IMR-90 (cell line): ENCODE results near the gene ARHGEF12. TPM values are rescaled to one million over a fixed set of nuclear protein-coding genes. Genes with fewer than 3 reads are reported as not detected.

ENCODE experiments used
- ATAC-seq: fragments of 200-7000 bp; cut with Tn5 transposase; 2 replicates; pipeline ENCODE4 v1.9.1; 2020; ENCODE audit warnings: low read depth, mild to moderate bottlenecking, moderate library complexity
- BruUV-seq: library from RNA; stranded (reverse); fragments of 400-500 nt; replicated peaks from 2 replicates; lab custom pipeline; 2021; lab: Mats Ljungman, UMichigan
- CTCF ChIA-PET: fragments of 300-600 bp; formaldehyde crosslinking; extraction: SDS; loops from one replicate; lab custom pipeline; 2021; ENCODE audit warnings: antibody characterized with exemption; lab: Yijun Ruan, JAX
- POLR2A ChIA-PET: fragments of 300-600 bp; sonication (Branson Sonifier 250); formaldehyde crosslinking; loops from one replicate; lab custom pipeline; 2022; ENCODE audit warnings: antibody characterized with exemption; ENCODE audit not compliant: unreplicated experiment; lab: Charles Lee
- DNase-seq: peaks from one replicate; pipeline ENCODE4 v3.0.0; 2013
- H2AFZ ChIP-seq: replicated peaks from 2 replicates; pipeline ENCODE3; 2013; ENCODE audit warnings: low read length, mild to moderate bottlenecking; ENCODE audit not compliant: poor library complexity
- H2AK5ac ChIP-seq: 2 replicates; pipeline ENCODE4 v1.6.1; 2013; ENCODE audit warnings: low read depth, low read length, inconsistent platforms
- H2AK9ac ChIP-seq: replicated peaks from 2 replicates; pipeline ENCODE3; 2013; ENCODE audit warnings: mild to moderate bottlenecking, low read depth, low read length, moderate library complexity; ENCODE audit not compliant: poor library complexity
- H2BK120ac ChIP-seq: 2 replicates; pipeline ENCODE4 v1.6.1; 2013; ENCODE audit warnings: low read depth, low read length, inconsistent platforms
- H2BK15ac ChIP-seq: 3 replicates; pipeline ENCODE4 v1.6.1; 2013; ENCODE audit warnings: low read depth, low read length, inconsistent platforms
- H2BK20ac ChIP-seq: 2 replicates; pipeline ENCODE4 v1.6.1; 2013; ENCODE audit warnings: low read depth, mild to moderate bottlenecking, inconsistent platforms, low read length, moderate library complexity
- H2BK5ac ChIP-seq: 2 replicates; pipeline ENCODE4 v1.6.1; 2013; ENCODE audit warnings: mild to moderate bottlenecking, low read depth, low read length, inconsistent platforms; ENCODE audit not compliant: poor library complexity, severe bottlenecking
- H3K14ac ChIP-seq: replicated peaks from 2 replicates; pipeline ENCODE4 v1.6.1; 2013; ENCODE audit warnings: low read depth, low read length, inconsistent platforms
- H3K18ac ChIP-seq: 2 replicates; pipeline ENCODE4 v1.6.1; 2013; ENCODE audit warnings: low read depth, low read length, control low read depth
- H3K23ac ChIP-seq: 2 replicates; pipeline ENCODE4 v1.6.1; 2013; ENCODE audit warnings: low read depth, low read length, inconsistent platforms
- H3K27ac ChIP-seq: 2 replicates; pipeline ENCODE4 v1.5.1; 2013; ENCODE audit warnings: mild to moderate bottlenecking, control low read depth, low read length; ENCODE audit not compliant: insufficient read depth
- H3K27me3 ChIP-seq: 2 replicates; pipeline ENCODE4 v1.6.1; 2013; ENCODE audit warnings: low read length; ENCODE audit not compliant: control insufficient read depth, insufficient read depth
- H3K36me3 ChIP-seq: 2 replicates; pipeline ENCODE4 v1.6.1; 2013; ENCODE audit warnings: low read length, mixed read lengths; ENCODE audit not compliant: control insufficient read depth, insufficient read depth
- H3K4ac ChIP-seq: 2 replicates; pipeline ENCODE4 v1.6.1; 2013; ENCODE audit warnings: low read depth, low read length, inconsistent platforms
- H3K4me1 ChIP-seq: 2 replicates; pipeline ENCODE4 v1.6.1; 2013; ENCODE audit warnings: low read length, mixed read lengths; ENCODE audit not compliant: control insufficient read depth, insufficient read depth
- H3K4me2 ChIP-seq: 2 replicates; pipeline ENCODE4 v1.6.1; 2013; ENCODE audit warnings: low read depth, mild to moderate bottlenecking, control low read depth, low read length, moderate library complexity
- H3K4me3 ChIP-seq: 2 replicates; pipeline ENCODE4 v1.5.1; 2013; ENCODE audit warnings: low read depth, mild to moderate bottlenecking, control low read depth, low read length, moderate library complexity; ENCODE audit not compliant: insufficient read depth
- H3K56ac ChIP-seq: 2 replicates; pipeline ENCODE4 v1.6.1; 2013; ENCODE audit warnings: low read length, inconsistent platforms; ENCODE audit not compliant: insufficient read depth; ENCODE audit errors: extremely low read depth
- H3K79me1 ChIP-seq, 2 experiments: 2 replicates each; pipeline ENCODE4 v1.6.1; 2013; ENCODE audit warnings: low read length in 2 of 2, inconsistent platforms in 1 of 2, low read depth in 1 of 2
- H3K9ac ChIP-seq: 2 replicates; pipeline ENCODE4 v1.6.1; 2013; ENCODE audit warnings: low read depth, low read length, control low read depth
- H3K9me1 ChIP-seq: 2 replicates; pipeline ENCODE4 v1.6.1; 2013; ENCODE audit warnings: low read length, inconsistent platforms; ENCODE audit not compliant: insufficient read depth
- H3K9me3 ChIP-seq: 2 replicates; pipeline ENCODE4 v1.6.1; 2013; ENCODE audit warnings: low read length; ENCODE audit not compliant: control insufficient read depth, insufficient read depth
- H4K20me1 ChIP-seq: 2 replicates; pipeline ENCODE4 v1.6.1; 2013; ENCODE audit warnings: low read length, inconsistent platforms; ENCODE audit not compliant: insufficient read depth
- H4K5ac ChIP-seq: 2 replicates; pipeline ENCODE4 v1.6.1; 2013; ENCODE audit warnings: mild to moderate bottlenecking, low read depth, low read length, control low read depth
- H4K8ac ChIP-seq, 2 experiments: 2 replicates each; pipeline ENCODE4 v1.6.1; 2013; ENCODE audit warnings: low read depth in 2 of 2, low read length in 2 of 2, control low read depth in 1 of 2, inconsistent platforms in 1 of 2
- H4K91ac ChIP-seq: 2 replicates; pipeline ENCODE4 v1.6.1; 2013; ENCODE audit warnings: low read depth, low read length, inconsistent platforms; ENCODE audit not compliant: insufficient read depth
- BHLHE40 ChIP-seq: fragments of 150-350 bp; IDR thresholded peaks from 2 replicates; pipeline ENCODE4 v1.6.1; 2016; ENCODE audit warnings: mild to moderate bottlenecking, low read depth, low read length
- CEBPB ChIP-seq: IDR thresholded peaks from 2 replicates; pipeline ENCODE4 v1.6.1; 2012; ENCODE audit warnings: low read depth, low read length, improper control_type of control experiment
- CHD1 ChIP-seq: IDR thresholded peaks from 2 replicates; pipeline ENCODE4 v1.6.1; 2012; ENCODE audit warnings: low read depth, low read length, improper control_type of control experiment
- CTCF ChIP-seq: conservative IDR thresholded peaks from 2 replicates; pipeline ENCODE4 v1.5.1; 2012; ENCODE audit warnings: mild to moderate bottlenecking, low read depth, low read length, improper control_type of control experiment
- MAFK ChIP-seq: IDR thresholded peaks from 2 replicates; pipeline ENCODE4 v1.6.1; 2012; ENCODE audit warnings: low read depth, low read length, improper control_type of control experiment
- MAZ ChIP-seq: IDR thresholded peaks from 2 replicates; pipeline ENCODE4 v1.6.1; 2012; ENCODE audit warnings: low read depth, mild to moderate bottlenecking, low read length, improper control_type of control experiment, moderate library complexity, borderline replicate concordance
- MXI1 ChIP-seq: IDR thresholded peaks from 2 replicates; pipeline ENCODE4 v1.6.1; 2012; ENCODE audit warnings: low read depth, mild to moderate bottlenecking, low read length, moderate library complexity, borderline replicate concordance
- NFE2L2 ChIP-seq: fragments of 150-350 bp; IDR thresholded peaks from 2 replicates; pipeline ENCODE4 v1.6.1; 2016; ENCODE audit warnings: low read depth, mild to moderate bottlenecking, low read length
- POLR2A ChIP-seq: IDR thresholded peaks from 2 replicates; pipeline ENCODE4 v1.6.1; 2012; ENCODE audit warnings: mild to moderate bottlenecking, low read depth, low read length
- RAD21 ChIP-seq: IDR thresholded peaks from 2 replicates; pipeline ENCODE4 v1.6.1; 2012; ENCODE audit warnings: low read length, improper control_type of control experiment
- RCOR1 ChIP-seq: IDR thresholded peaks from 2 replicates; pipeline ENCODE4 v1.6.1; 2012; ENCODE audit warnings: mild to moderate bottlenecking, low read length, improper control_type of control experiment; ENCODE audit not compliant: insufficient replicate concordance
- RFX5 ChIP-seq: IDR thresholded peaks from 2 replicates; pipeline ENCODE4 v1.8.0; 2012; ENCODE audit warnings: low read depth, mild to moderate bottlenecking, low read length, moderate library complexity
- SMC3 ChIP-seq: fragments of 150-350 bp; IDR thresholded peaks from 2 replicates; pipeline ENCODE4 v1.6.1; 2016; ENCODE audit warnings: low read depth, mild to moderate bottlenecking, antibody characterized with exemption, low read length, moderate library complexity
- USF2 ChIP-seq: fragments of 150-350 bp; IDR thresholded peaks from 2 replicates; pipeline ENCODE4 v1.6.1; 2017; ENCODE audit warnings: mild to moderate bottlenecking, antibody characterized with exemption, low read length, low read depth
- WGBS, 2 experiments: methylation state at CpG; one replicate each; pipeline versions ENCODE4 v1.1.5 to v1.1.7; 2013; ENCODE audit warnings: missing lambda C conversion rate in 2 of 2; ENCODE audit not compliant: insufficient read length in 1 of 2; ENCODE audit errors: extremely low coverage in 2 of 2; 5-methylcytosine and 5-hydroxymethylcytosine counted together
- dilution Hi-C: fragments of 300-500 bp; cut with HindIII; formaldehyde crosslinking; loops from one replicate; pipeline ENCODE4 v1.14.3; 2018; ENCODE audit warnings: low sequenced_read_pairs; ENCODE audit not compliant: unreplicated experiment
- in situ Hi-C: fragments of 300-500 bp; cut with MboI; formaldehyde crosslinking; loops from 3 replicates; pipeline ENCODE4 v1.14.3; 2019; ENCODE audit warnings: low sequenced_read_pairs, inconsistent platforms, mixed read lengths
- intact Hi-C: fragments of 100-400 bp; cut with micrococcal nuclease; formaldehyde crosslinking; loops from 2 replicates; pipeline ENCODE4 v1.10.0; 2022
- polyA plus RNA-seq, 3 experiments: library from polyadenylated mRNA; depleted of rRNA; stranded (reverse); fragments of >200 nt; gene quantifications; 2 replicates each; pipeline ENCODE4 v1.2.3, GENCODE V29; 2012; ENCODE audit warnings: low replicate concordance in 1 of 3
- total RNA-seq: library from RNA; depleted of rRNA; stranded (reverse); fragments of >200 nt; gene quantifications from 2 replicates; pipeline ENCODE4 v1.2.3, GENCODE V29; 2012
- TF ChIP-seq, protein P1 (sequence below): fragments of 150-350 bp; IDR thresholded peaks from 2 replicates; pipeline ENCODE4 v1.6.1; 2016; ENCODE audit warnings: low read depth, mild to moderate bottlenecking, low read length, moderate library complexity, borderline replicate concordance

Gene ARHGEF12
- total and polyA plus RNA-seq, 2 of the 4 experiments (the other 2 are of a cell fraction) = 25.5 to 115 TPM

GRCh38 chr11:120521176-120521575, 185.0 kb downstream of the ARHGEF12 start:
- H3K9me3 ChIP-seq = no peaks in the 10 kb centered on the region
- no peak overlapping the region for H3K4ac ChIP-seq
- BruUV-seq = no TSS peak
- no peak overlapping the region for H2AFZ ChIP-seq
- no peaks in the 10 kb centered on the region for H4K20me1 ChIP-seq
- no peak overlapping the region for H2AK5ac ChIP-seq
- no peak overlapping the region for H3K4me3 ChIP-seq
- no peak overlapping the region for H2BK5ac ChIP-seq
- no peak overlapping the region for H3K4me2 ChIP-seq
- TF ChIP-seq RFX5 (no peak), RCOR1 (no peak), MXI1 (no peak), NFE2L2 (no peak), RAD21 (no peak), SMC3 (no peak), CHD1 (no peak), CEBPB (no peak), MAFK (no peak), MAZ (no peak), BHLHE40 (no peak), POLR2A (no peak), USF2 (no peak), CTCF (no peak)
- TF ChIP-seq, protein P1, sequence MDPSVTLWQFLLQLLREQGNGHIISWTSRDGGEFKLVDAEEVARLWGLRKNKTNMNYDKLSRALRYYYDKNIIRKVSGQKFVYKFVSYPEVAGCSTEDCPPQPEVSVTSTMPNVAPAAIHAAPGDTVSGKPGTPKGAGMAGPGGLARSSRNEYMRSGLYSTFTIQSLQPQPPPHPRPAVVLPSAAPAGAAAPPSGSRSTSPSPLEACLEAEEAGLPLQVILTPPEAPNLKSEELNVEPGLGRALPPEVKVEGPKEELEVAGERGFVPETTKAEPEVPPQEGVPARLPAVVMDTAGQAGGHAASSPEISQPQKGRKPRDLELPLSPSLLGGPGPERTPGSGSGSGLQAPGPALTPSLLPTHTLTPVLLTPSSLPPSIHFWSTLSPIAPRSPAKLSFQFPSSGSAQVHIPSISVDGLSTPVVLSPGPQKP = no peak
- no peak overlapping the region for H2BK20ac ChIP-seq
- 86% methylated on average over 4 of the region's 7 CpGs; no CpG with 5 or more reads in 1 of the 2 experiments for WGBS, 2 experiments
- H2BK15ac ChIP-seq = no peak overlapping the region
- DNase-seq (no peak), ATAC-seq (no peak)
- no peak overlapping the region for H3K14ac ChIP-seq
- ChIA-PET POLR2A (no interaction called here), CTCF (interaction anchor here (1.5 kb wide), 1 partner anchor 10 kb away, joined by 3 read pairs; the partner anchor contains the start of gene GRIK4)
- no peak overlapping the region for H3K56ac ChIP-seq
- no peak overlapping the region for H3K18ac ChIP-seq
- H2BK120ac ChIP-seq = no peak overlapping the region
- no peak overlapping the region for H3K27ac ChIP-seq
- H4K8ac ChIP-seq = no peak overlapping the region
- no peak overlapping the region for H4K91ac ChIP-seq
- in situ Hi-C loops (no loop called here), dilution Hi-C loops (no loop called here), intact Hi-C loops (no loop called here)
- H3K9me1 ChIP-seq = peaks cover 8% of the 10 kb centered on the region; the same call in 1 of the 2 replicates
- H4K5ac ChIP-seq = no peak overlapping the region
- H3K23ac ChIP-seq = no peak overlapping the region
- H3K36me3 ChIP-seq = no peaks in the 10 kb centered on the region
- H3K27me3 ChIP-seq = peaks cover 2% of the 10 kb centered on the region; the same call in 1 of the 2 replicates
- no peaks in the 10 kb centered on the region for H3K79me1 ChIP-seq
- peaks cover 12% of the 10 kb centered on the region; the same call in 1 of the 2 replicates for H3K4me1 ChIP-seq
- H3K9ac ChIP-seq = no peak overlapping the region
- no peak overlapping the region for H2AK9ac ChIP-seq
